Stimulated activated CD4-positive, alpha-beta T cell treated with anti-CD3 and anti-CD28 coated beads, Interleukin-15, amount 100 ng/mL, for 48 hours (primary cell): ENCODE measurements around the gene PTPRS.
"Not testable (repeated sequence)": the region's sequence is repeated elsewhere in the genome, so short reads cannot be mapped to it uniquely, and the experiment has no call there.

Source experiments
- DNase-seq, 2 donors: peaks; one replicate each; pipeline ENCODE4 v3.0.0-alpha.2; 2020; ENCODE audit warnings: low read depth in 2 of 2

The PTPRS gene

DNA sequence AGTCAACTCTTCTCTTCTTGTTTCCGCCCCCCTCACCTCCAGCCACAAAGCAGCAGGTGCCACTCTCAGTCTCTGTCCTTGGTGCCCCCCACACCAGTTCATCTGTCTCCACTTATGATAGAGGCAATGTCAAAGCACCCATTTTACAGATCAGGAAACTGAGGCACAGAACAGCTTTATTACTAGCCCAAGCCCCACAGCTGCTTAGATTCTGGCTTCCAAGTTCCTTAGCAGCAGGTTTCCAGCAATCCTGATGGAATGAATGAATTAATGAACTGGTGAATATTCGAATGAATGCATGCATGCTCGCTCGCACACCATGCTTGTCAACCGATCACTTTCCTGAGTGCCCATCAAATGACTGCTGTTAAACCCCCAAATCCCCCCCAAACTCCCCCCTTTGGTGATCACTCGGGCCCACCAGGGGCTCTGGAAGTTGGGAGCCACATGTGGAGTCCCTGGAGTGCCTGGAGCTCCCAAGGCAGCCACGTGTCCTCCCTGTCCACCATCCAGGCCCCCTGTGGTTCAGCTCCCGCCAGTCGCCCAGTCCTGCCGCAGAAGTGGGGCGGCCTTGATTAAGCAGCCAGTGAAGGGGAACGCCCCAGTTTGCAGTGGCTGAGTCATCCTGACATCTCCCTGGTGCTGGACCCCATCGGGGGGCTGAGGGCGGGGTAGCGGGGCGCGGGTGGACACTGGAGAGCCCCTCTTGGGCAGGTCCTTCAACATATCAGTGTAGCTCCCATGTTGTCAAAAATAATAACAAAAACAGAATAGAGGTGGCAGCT lies 6.8 kb downstream of the PTPRS start:
- no peak for DNase-seq

DNA sequence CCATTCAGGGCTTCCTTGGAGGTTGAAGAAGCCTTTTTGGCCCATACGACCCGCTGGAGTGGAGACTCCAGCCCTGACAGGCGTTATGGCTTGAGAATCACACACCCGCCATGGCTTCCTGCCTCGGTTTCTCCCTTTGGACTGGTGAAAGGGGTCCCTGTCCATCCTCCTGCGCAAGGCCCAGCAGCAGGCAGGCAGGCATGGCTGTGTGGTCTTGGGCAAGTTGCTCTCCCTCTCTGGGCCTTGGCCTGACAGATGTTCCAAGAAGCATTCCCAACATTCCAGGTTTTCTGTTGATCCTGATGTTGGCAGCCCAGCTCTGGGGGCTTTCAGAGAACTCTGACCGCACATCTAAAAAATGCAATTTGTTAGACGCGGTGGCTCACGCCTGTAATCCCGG lies 8.1 kb downstream of the PTPRS start:
- no peak for DNase-seq

DNA sequence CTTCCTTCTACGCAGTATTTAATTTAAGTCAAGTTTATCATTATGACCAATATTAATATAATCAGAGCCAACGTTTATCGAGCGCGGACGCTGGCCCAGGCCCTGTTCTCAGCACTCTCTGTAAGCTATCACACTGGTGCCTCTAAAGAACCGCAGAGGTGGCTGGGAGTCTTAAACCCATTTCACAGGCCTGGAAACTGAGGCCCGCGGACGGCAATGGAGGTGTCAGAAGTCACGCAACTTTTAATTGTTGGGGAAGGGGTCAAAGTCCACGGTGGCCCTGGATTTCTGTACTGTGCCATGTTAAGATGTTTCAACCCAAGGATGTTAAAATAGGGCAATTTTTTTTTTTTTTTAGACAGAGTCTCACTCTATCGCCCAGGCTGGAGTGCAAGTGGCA lies 8.8 kb downstream of the PTPRS start:
- DNase-seq, result no peak

DNA sequence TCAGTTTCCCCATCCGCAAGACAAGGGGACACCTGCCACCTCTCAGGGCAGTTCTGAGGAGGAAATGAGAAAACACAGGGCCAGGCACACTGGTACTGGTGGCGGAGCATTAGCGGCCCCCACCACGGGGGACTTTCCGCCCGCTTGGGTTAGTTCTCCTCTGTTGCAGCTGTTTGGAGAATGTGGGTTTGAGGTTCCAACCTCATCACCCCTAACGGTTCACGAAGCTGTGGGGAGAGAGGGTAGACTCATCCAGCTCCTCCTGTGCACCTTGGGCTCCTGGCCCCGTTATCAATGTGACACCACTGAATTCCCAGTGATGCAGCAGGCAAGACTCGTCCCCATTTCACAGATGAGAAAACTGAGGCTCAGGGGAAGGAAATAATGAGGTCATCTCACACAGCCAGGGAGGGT lies 10.3 kb downstream of the PTPRS start:
- DNase-seq, result no peak

GRCh38 chr19:5329141-5329540 lies 11.5 kb downstream of the PTPRS start:
- no peak for DNase-seq

DNA sequence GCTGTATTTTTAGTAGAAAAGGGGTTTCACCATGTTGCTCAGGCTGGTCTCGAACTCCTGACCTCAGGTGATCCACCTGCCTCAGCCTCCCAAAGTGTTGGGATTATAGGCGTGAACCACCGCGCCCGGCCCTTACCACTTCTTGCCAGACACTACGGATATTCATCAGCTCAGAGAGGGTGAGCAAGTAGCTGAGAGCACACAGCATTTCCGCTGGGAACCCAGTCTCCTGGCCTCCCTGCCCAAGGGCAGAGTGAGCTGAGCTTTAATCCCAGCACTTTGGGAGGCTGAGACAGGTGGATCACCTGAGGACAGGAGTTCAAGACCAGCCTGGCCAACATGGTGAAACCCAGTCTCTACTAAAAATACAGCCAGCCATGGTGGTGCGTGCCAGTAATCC lies 12.2 kb downstream of the PTPRS start:
- DNase-seq, result not testable (repeated sequence)

DNA sequence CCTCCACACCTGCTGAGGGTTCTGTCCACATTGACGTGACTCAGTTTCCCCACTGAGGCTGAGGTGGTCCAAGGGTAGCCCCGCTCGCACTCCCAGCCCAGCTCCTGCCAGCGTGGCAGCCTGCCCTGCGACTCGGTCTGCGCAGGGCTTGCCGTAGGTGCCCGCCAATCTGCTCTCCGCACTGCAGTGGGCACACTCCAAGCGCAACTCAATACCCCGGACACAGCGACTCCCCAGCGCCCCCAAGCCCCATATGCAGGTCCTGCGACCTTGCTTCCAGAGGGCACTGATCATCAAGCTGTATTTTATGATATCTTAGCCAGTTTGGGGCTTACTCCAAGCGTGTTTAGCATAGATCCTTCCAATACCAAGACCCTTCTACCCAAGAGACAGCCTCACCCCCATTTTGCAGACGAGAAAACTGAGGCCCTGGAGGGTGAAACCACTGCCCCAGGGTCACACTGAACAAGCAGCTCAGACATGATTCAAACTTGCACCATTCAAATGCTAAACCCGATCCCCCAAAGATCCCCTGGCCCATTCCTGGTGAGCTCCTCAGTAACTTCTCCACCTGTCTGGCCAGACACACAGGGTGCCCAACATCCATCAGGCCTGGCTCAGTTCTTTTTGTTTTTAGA lies 13.5 kb downstream of the PTPRS start:
- DNase-seq, result no peak

DNA sequence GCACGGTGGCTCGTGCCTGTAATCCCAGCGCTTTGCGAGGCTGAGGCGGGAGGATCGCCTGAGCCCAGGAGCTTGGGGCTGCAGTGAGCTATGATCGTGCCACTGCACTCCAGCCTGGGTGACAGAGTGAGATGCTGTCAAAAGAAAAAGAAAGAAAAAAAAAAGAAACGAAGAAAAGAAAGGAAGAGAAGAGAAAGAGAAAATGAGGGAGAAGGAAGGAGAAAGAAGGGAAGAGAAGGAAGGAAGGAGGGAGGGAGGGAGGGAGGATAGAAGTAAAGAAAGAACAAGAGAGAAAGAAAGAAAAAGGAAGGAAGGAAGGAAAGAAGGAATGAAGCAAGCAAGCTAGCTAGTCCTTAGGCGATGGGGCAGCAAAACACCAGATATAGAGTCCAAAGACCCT lies 14.1 kb downstream of the PTPRS start:
- DNase-seq, result no peak

- no peak for DNase-seq
Measured at GRCh38 chr19:5324947-5325346, 15.7 kb downstream of the PTPRS start.

DNA sequence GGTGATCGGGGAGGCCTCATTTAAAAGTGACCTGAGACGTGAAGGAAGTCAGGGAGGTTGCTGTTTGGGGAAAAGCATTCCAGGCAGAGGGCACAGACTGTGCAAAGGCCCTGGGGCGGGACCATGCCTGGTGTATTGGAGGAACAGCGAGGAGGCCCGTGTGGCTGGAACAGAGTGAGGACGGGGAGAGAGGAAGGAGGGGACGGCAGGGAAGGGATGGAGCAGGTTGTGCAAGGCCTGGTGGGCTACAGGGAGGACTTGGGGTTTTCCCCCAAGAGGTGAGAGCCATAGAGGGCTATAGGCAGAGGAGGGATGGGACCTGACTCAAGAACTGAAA lies 17.2 kb downstream of the PTPRS start:
- DNase-seq, result no peak

GRCh38 chr19:5321851-5322681 lies 18.5 kb downstream of the PTPRS start:
- peak in 1 of 2 donors; percentile 24 for DNase-seq

DNA sequence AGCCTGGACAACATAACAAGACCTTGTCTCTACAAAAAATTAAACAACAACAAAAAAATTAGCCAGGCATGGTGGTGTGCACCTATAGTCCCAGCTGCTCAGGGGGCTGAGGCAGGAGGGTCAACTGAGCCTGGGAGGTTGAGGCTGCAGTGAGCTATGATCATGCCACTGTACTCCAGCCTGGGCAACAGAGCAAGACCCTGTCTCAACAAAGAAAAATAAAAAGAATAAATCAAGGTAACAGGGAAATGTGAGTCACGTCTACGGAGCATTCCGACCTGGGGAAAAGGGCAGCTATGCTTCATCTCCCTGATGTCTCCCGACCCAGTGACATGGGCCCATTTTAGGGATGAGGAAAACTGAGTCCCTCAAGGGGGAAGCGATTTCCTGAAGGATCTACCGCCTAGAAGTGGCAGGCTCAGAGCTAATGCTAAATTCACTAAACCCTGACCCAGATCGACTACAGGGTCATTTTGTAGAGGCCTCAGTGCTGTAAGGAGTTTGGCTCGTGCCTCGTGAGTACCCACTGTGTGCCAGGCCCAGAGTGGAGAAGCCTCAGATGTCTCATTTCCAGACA lies 19.5 kb downstream of the PTPRS start:
- no peak for DNase-seq

DNA sequence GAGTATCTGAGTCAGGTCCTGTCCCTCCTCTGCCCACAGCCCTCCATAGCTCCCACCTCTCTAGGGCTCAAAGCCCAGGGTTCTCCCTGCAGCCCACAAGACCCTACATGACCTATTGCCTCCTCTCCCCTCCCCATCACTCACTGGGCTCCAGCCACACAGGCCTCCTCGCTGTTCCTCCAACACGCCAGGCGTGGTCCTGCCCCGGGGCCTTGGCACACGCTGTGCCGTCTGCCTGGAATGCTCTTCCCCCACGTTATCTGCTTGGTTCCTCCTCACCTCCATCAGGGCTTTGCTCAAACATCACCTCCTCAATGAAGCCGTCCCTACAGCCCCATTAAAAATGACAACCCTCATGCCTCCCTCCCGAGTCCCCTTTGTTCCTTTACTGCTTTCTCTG lies 21.1 kb downstream of the PTPRS start:
- no peak for DNase-seq

GRCh38 chr19:5318306-5318705 lies 22.3 kb downstream of the PTPRS start:
- no peak for DNase-seq

DNA sequence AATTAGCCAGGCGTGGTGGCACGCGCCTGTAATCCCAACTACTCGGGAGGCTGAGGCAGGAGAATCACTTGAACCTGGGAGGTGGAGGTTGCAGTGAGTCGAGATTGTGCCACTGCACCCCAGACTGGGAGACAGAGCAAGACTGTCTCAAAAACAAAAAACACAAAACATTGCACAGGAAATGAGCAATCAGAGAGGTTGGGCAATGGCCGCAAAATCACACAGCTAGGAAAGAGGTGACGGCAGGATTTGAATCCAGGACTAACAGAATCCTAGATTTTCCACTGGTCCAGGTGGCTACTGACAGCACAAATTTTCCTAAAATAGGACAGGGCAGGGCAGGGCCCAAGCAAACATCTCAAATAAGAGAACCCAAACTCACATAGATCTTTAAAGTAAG lies 23.3 kb downstream of the PTPRS start:
- no peak for DNase-seq

GRCh38 chr19:5316138-5316537 lies 24.5 kb downstream of the PTPRS start:
- DNase-seq, result no peak

DNA sequence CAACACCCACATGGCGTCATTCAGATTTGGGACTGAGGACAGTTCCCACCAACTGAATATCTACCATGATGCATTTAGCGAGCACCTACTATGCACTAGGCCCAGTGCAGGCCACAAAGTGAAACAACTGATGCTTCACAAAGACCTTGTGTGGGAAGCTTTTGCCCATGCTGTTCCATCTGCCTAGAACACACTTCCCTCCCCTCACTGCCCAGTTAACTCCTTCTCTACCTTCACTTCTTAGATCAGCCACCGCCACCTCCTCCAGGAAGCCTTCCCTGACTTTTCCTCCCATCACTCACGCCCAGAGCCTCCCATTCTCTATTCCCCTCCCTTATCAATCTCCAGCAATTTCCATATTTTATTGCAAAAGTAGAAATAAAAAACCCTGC lies 25.7 kb downstream of the PTPRS start:
- no peak for DNase-seq

- DNase-seq, result no peak
Measured at GRCh38 chr19:5314012-5314906, 26.4 kb downstream of the PTPRS start.

DNA sequence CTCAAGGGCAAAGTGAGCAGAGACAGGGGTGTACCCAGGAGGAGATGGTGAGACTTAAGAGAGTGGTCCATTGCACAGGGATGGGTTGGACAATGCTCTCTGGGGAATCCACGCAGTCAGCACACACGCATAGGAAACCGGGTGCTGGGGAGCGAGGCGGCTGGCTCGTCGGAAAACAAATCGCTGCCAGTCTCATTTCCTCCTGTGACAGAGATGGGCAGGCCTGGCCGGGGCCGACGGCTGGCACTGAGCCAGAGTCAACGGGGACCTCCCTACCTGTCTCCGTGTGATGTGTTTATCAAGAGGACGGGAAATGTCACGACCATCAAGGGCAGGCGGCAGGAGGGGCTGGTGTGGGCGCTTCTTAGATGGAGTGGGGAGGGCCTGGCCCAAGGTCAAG lies 27.3 kb downstream of the PTPRS start:
- no peak for DNase-seq

DNA sequence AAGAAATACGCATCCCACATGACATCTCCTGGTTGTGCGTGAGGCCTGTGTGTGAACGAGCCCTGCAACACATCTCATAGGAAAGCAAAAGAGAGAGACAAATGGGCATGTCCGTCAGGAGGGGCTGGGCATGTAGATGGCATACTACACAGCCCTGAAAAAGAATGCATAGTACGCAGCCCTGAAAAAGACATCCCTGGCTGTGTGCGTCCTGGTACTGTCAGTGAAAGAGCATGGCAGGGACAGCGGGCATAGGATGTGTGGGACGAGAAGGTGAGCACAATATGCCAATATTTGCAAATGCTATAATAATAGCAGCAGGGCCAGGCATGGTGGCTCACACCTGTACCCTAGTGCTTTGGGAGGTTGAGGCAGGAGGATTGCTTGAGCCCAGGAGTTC lies 28.6 kb downstream of the PTPRS start:
- DNase-seq, result no peak

- DNase-seq, result no peak
Measured at GRCh38 chr19:5309438-5310204, 31.0 kb downstream of the PTPRS start.
